DOHH2 (cell line): Measurements from ENCODE around the gene GDF7.

Experiments
- H3F3A ChIP-seq: fragments of 200-600 bp; sonication (generic), shearing (Covaris generic); 2 replicates; pipeline ENCODE4 v1.6.0; 2016; ENCODE audit warnings: antibody characterized with exemption, mild to moderate bottlenecking; ENCODE audit not compliant: control insufficient read depth, insufficient read depth
- H3K27ac ChIP-seq: fragments of 200-600 bp; sonication (generic); 2 replicates; pipeline ENCODE4 v1.5.1; 2014; ENCODE audit warnings: low read depth, mild to moderate bottlenecking, low read length, moderate library complexity
- H3K27me3 ChIP-seq: fragments of 200-600 bp; sonication (generic); 2 replicates; pipeline ENCODE4 v1.6.1; 2014; ENCODE audit warnings: mild to moderate bottlenecking, low read length, mixed read lengths; ENCODE audit not compliant: control insufficient read depth
- H3K36me3 ChIP-seq: fragments of 200-600 bp; sonication (generic); 2 replicates; pipeline ENCODE4 v1.6.1; 2014; ENCODE audit warnings: mild to moderate bottlenecking, low read length, moderate library complexity, mixed read lengths; ENCODE audit not compliant: control insufficient read depth
- H3K4me1 ChIP-seq: fragments of 200-600 bp; sonication (generic); 2 replicates; pipeline ENCODE4 v1.6.1; 2014; ENCODE audit warnings: mild to moderate bottlenecking, low read length, mixed read lengths; ENCODE audit not compliant: control insufficient read depth
- H3K4me2 ChIP-seq: fragments of 200-600 bp; sonication (generic); 2 replicates; pipeline ENCODE4 v1.6.0; 2014; ENCODE audit warnings: mild to moderate bottlenecking, low read length, moderate library complexity
- H3K4me3 ChIP-seq: fragments of 200-600 bp; sonication (generic); 2 replicates; pipeline ENCODE4 v1.5.1; 2014; ENCODE audit warnings: mild to moderate bottlenecking, low read length, mixed read lengths
- H3K79me2 ChIP-seq: fragments of 200-600 bp; sonication (generic); 2 replicates; pipeline ENCODE4 v1.6.1; 2014; ENCODE audit warnings: mild to moderate bottlenecking, low read length, mixed read lengths; ENCODE audit not compliant: control insufficient read depth
- H3K9me2 ChIP-seq: fragments of 200-600 bp; sonication (generic); replicated peaks from 2 replicates; pipeline ENCODE4 v1.6.1; 2014; ENCODE audit warnings: mild to moderate bottlenecking, low read length, mixed read lengths; ENCODE audit not compliant: control insufficient read depth
- H3K9me3 ChIP-seq: fragments of 200-600 bp; sonication (generic); 2 replicates; pipeline ENCODE4 v1.6.1; 2014; ENCODE audit warnings: antibody characterized with exemption, low read length, mixed read lengths; ENCODE audit not compliant: control insufficient read depth, insufficient read depth
- H4K20me1 ChIP-seq: fragments of 200-600 bp; sonication (generic); 2 replicates; pipeline ENCODE4 v1.6.0; 2014; ENCODE audit warnings: low read depth, mild to moderate bottlenecking, antibody characterized with exemption, low read length, moderate library complexity; ENCODE audit not compliant: control insufficient read depth, insufficient read depth
- CTCF ChIP-seq: fragments of 200-600 bp; sonication (generic); IDR thresholded peaks from one replicate; pipeline ENCODE4 v1.5.1; 2014; ENCODE audit warnings: antibody characterized with exemption, mild to moderate bottlenecking, low read depth, low read length; ENCODE audit not compliant: poor library complexity, severe bottlenecking
- EZH2phosphoT487 ChIP-seq: fragments of 200-600 bp; sonication (generic); IDR thresholded peaks from 2 replicates; pipeline ENCODE4 v1.6.1; 2017; ENCODE audit warnings: borderline replicate concordance, mild to moderate bottlenecking, antibody characterized with exemption, low read length, moderate library complexity, mixed read lengths

The GDF7 gene

GRCh38 chr2:20697322-20697934, 30.5 kb downstream of the GDF7 start:
- Histone ChIP-seq H3K36me3 (peaks cover 20% of the 10 kb centered on the region), H3K27ac (no peak overlapping the region), H3F3A (no peaks in the 10 kb centered on the region), H4K20me1 (no peaks in the 10 kb centered on the region), H3K4me2 (no peak overlapping the region), H3K27me3 (no peaks in the 10 kb centered on the region), H3K9me3 (no peaks in the 10 kb centered on the region), H3K9me2 (no peaks in the 10 kb centered on the region), H3K4me1 (peaks cover 9% of the 10 kb centered on the region), H3K4me3 (no peak overlapping the region), H3K79me2 (no peaks in the 10 kb centered on the region)
- TF ChIP-seq CTCF (no peak), EZH2phosphoT487 (no peak)

DNA sequence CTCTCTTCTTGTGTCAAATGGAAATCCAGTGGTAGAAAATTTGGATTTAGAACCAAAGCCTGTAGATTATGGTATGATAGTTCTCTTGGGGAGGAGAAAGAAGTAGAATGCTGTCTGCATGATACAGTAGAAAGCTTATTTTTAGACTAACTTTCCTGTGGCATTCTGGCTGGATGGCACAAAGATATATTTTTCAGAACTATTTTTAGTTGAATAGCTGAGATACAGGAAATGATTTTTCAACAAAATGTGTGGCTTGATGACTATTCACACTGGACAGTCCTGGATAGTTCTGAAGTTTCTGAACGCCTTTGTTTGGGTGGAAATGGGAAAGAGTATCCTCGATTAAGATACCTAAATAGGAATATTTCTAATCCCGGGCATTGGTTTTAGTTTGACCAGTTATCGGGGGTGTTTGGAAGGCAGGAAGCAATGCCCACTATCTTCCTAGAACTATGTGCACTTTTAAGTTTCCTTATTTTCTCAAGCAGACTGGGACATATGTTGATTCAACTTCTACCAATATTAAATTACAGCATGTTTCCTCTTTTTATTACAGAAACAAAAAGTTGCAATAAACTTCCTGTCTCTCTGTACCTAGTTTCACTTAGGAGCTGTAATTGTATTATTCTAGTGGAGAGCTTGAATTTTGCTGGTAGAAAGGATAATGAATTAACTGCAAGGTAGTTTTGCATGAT, 32.1 kb downstream of the GDF7 start:
- H3K9me2 ChIP-seq = no peaks in the 10 kb centered on the region
- no peak overlapping the region for H3K27ac ChIP-seq
- no peaks in the 10 kb centered on the region for H3K27me3 ChIP-seq
- H3K36me3 ChIP-seq = peaks cover 16% of the 10 kb centered on the region
- H4K20me1 ChIP-seq = no peaks in the 10 kb centered on the region
- no peak overlapping the region for H3K4me3 ChIP-seq
- H3K4me2 ChIP-seq = no peak overlapping the region
- H3K4me1 ChIP-seq = peaks cover 9% of the 10 kb centered on the region
- no peaks in the 10 kb centered on the region for H3K79me2 ChIP-seq
- TF ChIP-seq CTCF (no peak), EZH2phosphoT487 (no peak)
- H3F3A ChIP-seq = no peaks in the 10 kb centered on the region
- no peaks in the 10 kb centered on the region for H3K9me3 ChIP-seq

GRCh38 chr2:20702563-20702962, 35.6 kb downstream of the GDF7 start:
- H3K4me3 ChIP-seq = no peak overlapping the region
- peaks cover 15% of the 10 kb centered on the region for H3K4me1 ChIP-seq
- no peaks in the 10 kb centered on the region for H3K9me3 ChIP-seq
- H4K20me1 ChIP-seq = no peaks in the 10 kb centered on the region
- no peaks in the 10 kb centered on the region for H3K9me2 ChIP-seq
- no peak overlapping the region for H3K4me2 ChIP-seq
- peaks cover 4% of the 10 kb centered on the region for H3K79me2 ChIP-seq
- H3K36me3 ChIP-seq = peaks cover 14% of the 10 kb centered on the region
- TF ChIP-seq EZH2phosphoT487 (no peak), CTCF (no peak)
- no peak overlapping the region for H3K27ac ChIP-seq
- H3F3A ChIP-seq = no peaks in the 10 kb centered on the region
- H3K27me3 ChIP-seq = no peaks in the 10 kb centered on the region
